CD4-positive, alpha-beta T cell treated with Interleukin-4 for 4 hours (primary cell): ENCODE measurements around the gene ABHD12B.
"Not testable (repeated sequence)": the region's sequence is repeated elsewhere in the genome, so short reads cannot be mapped to it uniquely, and the experiment has no call there.

ENCODE experiments used
- DNase-seq: peaks from one replicate; pipeline ENCODE4 v3.0.0-alpha.2; 2020

Gene ABHD12B

GRCh38 chr14:50839691-50840090 is 32.2 kb upstream of the ABHD12B start:
- no peak for DNase-seq

GRCh38 chr14:50844391-50844790 is 27.5 kb upstream of the ABHD12B start:
- no peak for DNase-seq

DNA sequence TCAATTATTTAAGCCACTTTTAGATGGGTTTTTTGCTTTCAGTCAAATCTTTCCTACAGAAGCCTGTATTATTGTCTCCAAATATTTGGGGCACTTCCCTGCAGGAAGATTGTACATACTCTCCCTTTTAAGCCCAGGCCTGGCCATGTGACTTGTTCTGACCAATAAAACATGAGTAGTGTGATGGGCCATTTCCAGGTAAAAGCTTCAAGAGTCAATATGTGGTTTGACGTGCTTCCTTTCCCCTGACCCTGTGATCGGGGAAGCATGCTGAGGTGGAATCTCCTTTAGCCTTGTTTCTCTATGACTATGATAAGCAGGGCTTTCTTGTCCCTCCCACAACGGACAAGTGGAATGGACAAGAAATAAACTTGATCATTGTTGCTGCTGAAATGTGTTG is 26.7 kb upstream of the ABHD12B start:
- no peak for DNase-seq

DNA sequence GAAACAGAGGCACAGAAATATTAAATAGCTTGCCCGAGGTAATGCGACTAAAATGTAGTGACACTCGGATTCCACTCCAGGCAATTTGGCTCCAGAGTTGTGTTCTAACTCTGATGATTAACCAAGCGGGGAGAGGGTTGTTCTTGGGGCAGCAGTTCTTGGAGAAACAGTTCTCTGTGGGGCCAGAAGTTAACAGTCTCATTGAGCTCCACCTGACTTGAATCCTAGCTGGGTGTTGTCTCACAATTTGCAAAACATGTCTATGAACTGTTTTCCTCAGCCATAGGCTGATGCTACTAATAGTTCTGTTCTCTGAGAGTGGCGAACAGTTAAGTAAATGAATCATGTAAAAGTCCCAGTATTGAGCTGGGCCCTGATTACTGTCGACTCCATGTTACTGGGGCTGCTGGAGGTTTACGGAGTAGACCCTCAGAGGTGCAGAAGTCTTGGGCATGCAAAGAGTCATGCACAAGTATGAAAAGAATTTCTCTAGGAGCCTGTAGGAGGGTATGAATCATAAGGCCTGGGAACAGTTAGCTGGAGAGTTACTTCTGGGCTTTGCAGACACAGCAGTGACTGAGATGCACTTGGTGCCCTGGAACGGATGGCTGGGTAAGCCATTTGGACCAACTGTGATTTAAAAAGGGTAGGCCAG is 25.5 kb upstream of the ABHD12B start:
- DNase-seq = no peak

GRCh38 chr14:50853891-50854290 is 18.0 kb upstream of the ABHD12B start:
- no peak for DNase-seq

- DNase-seq = no peak
Measured at GRCh38 chr14:50854521-50854920, 17.3 kb upstream of the ABHD12B start.

DNA sequence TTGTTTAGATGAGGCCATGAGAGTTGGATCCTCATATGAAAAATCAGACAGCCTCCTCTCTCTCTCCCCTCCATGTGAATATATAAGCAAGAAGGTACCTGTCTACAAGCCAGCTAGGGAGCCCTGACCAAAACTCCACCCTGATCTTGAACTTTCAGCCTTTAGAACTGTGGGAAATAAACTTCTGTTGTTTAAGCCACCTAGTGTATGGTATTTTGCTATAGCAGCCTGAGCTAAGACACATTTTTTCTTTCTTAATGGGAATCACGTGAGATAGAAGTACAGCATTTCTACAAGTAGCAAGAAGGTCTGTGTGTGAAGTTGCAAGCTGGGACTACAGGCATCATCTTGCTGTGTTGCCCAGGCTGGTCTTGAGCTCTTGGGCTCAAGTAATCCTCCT is 16.3 kb upstream of the ABHD12B start:
- no peak for DNase-seq

GRCh38 chr14:50856660-50857059 is 15.2 kb upstream of the ABHD12B start:
- no peak for DNase-seq

DNA sequence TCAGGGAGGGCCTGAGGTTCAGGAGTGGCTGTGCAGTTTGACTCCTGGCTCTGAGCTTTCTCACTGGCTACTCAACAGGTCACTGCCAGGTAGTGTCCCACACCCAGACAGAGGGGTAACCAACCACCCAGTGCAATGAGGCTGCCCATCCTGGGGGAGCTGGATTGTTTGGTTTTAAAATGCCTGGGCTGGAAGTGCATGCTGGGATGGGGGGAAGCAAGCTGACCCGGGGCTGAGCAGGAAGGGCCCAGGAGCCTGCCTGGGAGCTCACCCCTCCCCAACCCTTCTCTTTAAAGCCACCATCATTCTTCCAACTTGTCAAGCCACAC is 12.6 kb upstream of the ABHD12B start:
- DNase-seq = no peak

DNA sequence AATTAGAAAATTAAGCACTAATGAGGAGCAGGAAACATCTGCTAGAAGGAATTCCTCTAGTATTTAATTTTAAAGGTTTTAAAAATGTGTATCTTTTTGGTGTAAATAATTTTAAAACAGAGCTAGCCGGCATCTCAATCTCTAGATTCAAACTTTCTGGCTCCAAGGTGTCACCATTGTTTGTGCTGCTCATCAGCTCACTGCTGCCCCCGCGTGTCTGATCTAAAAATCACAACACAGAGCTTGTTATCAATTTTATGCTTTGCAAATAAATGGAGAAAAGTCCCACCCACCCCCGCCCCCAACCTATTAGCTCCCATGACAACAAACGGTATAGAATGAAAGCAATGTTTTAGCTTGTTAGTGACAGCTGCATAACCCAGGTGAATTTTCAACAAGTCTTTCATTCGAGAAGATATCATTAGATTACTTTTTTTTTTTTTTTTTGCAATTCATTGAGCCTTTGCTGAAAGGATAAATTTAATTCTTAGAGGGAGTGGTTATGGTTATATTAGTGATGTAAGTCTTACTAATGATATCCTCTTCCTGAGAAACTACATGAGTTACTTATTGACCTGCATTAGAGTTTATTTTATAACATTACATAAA is 11.3 kb upstream of the ABHD12B start:
- DNase-seq = peak; percentile 89

DNA sequence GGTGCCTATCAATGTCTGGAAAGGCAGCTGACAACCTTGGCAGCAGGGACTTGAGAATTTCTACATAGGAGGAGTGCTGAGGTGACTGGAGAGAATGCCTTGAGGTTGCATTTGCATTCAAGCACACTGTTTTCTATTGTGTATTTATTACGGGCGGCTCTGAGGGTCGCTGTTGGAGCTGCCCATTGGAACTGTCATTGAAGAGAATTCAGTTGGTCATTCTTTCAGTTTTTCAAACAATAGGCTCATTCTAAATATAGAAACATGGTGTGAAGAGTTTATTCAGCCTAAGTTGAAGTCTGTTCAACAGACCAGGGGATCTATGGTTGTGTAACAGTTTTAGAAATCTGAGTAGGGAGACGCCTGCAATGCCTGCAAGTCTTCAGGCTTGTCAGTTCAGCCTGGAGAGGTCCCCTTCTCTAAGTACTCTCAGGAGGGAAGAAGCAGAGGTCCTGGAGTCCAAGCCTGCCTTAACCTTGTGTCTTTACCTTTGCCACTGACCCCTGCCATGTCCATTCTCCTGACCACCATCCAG is 9.8 kb upstream of the ABHD12B start:
- no peak for DNase-seq

DNA sequence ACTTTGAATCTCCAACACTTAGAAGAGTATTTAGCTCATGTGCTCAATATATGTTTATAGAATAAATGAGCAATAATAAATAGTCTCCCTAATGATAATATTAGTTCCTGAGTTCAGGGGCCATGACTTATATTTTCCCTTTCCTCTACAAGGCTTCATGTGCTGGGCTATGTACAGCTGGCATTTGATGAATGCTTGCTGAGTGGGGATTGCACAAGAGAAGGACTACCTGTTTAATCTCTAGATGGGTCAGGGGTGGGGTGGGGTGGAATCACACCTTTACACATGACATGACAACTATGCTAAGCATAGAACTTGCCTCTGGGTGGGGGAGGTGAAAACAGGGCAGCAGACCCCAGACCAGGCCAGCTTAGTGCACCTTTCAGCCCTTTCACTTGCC is 7.6 kb upstream of the ABHD12B start:
- DNase-seq = no peak

- no peak for DNase-seq
Measured at GRCh38 chr14:50864946-50865345, 6.9 kb upstream of the ABHD12B start.

DNA sequence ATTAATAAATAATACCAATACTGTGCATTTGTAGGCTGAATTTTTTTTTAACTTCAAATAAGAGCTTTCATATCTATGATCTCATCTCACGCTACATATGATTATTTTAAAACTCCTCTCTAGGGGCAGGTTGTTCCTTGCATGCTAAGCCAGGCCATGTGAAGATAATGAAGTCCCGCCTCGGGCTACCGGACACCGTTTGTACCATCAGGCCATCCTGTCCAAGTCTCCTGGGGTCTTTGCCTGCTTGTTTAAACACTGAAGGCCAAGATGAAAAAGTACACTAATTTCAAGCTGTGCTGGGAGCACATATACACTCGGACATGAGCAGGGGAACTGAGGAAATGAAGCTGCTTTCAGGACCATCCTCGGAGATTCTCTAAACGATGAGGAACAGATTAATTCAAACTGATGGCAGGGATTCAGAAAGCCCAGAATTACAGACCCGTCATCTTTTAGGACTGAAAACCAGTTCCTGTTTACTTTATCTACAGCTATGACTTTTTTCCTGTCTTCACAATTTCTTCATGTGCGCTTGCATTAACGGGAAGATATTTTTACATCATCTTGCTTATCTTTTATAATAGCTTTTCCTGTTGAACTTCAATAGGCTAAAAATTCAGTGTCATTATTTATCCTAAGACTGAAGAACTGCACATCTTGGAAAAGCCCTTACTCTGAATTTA is 6.3 kb upstream of the ABHD12B start:
- no peak for DNase-seq

DNA sequence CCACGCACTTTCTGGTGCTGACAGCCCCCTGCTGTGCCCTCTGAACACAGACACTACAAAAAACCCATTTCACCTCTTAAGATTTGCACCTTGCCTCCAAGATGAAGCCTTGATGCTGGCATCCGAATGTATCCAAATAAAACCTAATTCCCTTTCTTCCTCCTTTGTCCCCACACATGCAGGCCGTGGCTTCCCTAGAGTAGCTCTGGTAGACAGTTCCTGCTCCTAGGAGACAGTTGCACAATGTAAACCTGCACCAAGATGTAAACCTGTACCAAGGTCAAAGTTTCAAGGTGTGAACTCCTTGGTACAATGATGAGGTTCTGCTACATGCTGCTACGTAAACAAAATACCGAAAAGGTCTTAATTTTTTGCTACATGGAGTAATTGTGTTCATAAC is 625 bp upstream of the ABHD12B start:
- no peak for DNase-seq

- DNase-seq = no peak
Measured at GRCh38 chr14:50874757-50875156, 2.9 kb downstream of the ABHD12B start.

DNA sequence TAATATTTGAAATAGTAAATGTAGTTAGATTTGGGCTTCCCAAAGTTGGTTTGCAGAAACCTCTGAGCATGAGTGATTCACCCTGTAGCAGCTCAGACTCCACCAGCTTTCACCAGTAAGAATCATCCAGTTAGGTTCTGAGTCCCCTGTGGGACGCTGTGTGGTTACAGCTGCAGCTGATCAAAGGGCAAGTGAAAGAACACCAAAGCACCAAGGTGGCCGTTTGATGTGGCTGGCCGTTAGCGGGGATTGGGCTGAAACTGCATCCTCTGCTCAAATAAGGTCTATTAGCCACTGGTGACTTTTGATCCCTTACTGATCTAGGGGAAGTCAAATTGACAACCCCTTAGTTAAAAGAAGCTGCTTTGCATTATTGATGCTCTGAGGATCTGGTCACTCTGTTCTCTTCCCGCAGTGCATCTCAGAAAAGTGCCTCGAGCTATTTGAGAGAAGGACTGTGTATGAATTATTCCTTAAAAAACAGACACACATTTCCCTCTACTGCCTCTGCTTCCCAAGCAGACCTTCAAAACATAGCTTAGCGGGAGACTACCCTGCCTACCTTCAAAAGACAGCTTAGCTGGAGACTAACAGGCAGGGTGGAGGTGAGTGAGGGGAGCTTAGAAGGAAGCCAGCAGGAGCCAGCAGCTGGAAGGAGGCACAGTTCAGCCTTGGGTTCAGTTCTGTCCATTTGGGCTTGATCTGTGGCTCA is 3.7 kb downstream of the ABHD12B start:
- peak; percentile 66 for DNase-seq

DNA sequence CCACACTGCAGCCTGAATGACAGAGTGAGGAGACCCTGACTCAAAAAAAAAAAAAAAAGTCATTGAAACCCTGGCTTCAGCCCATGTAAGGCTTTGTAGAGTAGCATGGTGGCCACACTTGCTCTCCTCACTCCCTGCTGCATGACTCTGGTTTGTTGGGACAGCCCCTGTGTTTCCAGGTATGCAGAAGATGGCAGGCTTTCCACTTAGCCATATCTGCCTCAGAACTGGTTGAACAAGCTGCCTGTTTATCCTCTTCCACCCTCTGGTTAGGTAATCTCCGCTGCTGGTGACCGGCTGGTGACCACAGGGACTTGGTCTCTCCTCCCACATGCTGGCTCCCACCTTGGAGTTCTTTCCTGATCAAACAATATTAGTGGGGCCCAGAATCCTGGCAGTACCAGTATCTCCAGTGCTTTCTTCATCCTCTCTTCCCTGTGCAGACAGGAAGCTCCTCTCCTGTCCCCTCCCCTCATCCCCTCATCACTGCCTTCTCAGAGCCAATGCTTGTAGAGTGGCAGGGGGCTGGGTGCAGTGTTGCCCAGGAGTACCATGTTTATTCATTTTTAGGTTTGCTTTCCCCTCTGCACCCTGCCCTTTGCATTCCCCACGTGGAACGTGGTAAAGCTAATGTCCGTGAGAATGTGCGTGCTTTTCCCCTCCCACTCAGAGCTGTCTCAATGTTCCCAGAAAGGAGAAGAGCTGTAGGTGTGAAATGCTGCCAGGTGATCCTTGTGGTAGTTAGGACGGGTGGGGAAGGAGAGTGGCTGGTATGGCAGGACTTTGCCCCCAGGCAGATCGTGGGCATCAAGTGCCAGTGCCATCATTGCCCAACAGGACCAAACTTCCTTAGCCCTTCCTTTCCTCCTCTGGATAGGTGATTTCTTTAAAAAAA is 11.3 kb downstream of the ABHD12B start:
- no peak for DNase-seq

DNA sequence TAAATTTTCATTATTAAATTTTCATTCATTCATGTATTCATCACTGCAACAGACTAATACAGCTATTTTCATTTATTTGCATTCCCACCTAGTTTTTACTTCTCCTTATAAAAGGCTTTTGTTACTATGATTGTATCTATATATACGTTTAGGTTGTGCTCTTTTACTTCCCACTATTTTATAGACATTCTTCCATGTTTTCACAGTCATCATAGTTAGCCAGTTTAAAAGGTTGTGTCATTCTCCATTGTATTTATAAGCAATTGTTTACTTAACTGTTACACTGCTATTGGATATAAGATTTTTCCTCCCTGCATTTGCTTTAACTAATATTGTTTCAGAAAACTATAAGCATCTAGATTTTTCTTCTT is 12.0 kb downstream of the ABHD12B start:
- DNase-seq = no peak

GRCh38 chr14:50887476-50887875 is 15.6 kb downstream of the ABHD12B start:
- no peak for DNase-seq

DNA sequence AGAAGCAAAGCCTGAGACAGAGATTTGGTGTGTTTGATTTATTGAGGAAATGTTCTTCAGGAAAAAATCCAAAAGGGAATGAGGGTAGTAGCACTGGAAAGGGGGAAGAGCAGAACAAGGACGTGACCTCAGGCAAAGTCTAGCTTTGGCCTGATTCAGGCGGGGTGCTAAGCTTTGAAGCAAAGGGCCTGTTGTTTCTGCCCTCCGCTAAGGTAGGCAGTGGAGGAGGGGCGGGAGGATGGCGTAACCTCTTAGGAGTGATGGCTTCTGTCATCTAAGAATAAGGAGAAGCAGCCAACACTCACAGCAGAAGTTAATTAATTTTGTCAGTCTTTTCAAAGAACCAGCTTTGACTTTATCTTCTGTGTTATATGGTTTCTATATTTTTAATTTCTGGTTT is 20.4 kb downstream of the ABHD12B start:
- no peak for DNase-seq

GRCh38 chr14:50896421-50896820 is 24.6 kb downstream of the ABHD12B start:
- not testable (repeated sequence) for DNase-seq

DNA sequence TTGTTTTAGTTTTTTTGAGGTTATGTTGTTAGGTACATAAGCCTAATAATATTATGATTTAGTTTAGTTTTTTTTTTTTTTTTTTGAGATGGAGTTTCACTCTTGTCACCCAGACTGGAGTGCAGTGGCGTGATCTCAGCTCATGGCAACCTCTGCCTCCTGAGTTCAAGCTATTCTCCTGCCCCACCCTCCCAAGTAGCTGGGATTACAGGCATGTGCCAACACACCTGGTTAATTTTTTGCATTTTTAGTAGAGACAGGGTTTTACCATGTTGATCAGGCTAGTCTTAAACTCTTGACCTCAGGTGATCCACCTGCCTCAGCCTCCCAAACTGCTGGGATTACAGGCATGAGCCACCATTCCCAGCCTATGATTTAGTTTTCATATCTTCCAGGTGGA is 25.2 kb downstream of the ABHD12B start:
- DNase-seq = not testable (repeated sequence)
